ENCODE data around the gene ATP6V1B1.

ATP6V1B1 gene

DNA sequence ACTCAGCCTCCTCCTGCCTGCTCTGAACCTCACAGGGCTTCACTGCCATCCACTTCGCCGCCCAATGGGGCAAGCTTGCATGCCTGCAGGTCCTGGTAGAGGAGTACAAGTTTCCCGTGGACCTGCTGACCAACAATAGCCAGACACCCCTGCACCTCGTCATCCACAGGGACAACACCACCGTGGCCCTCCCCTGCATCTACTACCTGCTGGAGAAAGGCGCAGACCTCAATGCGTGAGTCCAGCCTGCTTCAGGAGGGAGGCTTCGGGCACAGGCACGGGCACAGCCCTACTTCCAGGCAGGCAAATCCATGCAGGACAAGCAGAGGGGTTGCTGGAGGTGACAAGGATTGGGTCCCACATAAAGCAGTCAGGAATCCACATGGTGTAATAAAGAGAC is 43.9 kb downstream of the ATP6V1B1 start:
- no peak for DNase-seq (ENCODE audit: low read depth in 2 of 2)
- TF ChIP-seq, protein P1, sequence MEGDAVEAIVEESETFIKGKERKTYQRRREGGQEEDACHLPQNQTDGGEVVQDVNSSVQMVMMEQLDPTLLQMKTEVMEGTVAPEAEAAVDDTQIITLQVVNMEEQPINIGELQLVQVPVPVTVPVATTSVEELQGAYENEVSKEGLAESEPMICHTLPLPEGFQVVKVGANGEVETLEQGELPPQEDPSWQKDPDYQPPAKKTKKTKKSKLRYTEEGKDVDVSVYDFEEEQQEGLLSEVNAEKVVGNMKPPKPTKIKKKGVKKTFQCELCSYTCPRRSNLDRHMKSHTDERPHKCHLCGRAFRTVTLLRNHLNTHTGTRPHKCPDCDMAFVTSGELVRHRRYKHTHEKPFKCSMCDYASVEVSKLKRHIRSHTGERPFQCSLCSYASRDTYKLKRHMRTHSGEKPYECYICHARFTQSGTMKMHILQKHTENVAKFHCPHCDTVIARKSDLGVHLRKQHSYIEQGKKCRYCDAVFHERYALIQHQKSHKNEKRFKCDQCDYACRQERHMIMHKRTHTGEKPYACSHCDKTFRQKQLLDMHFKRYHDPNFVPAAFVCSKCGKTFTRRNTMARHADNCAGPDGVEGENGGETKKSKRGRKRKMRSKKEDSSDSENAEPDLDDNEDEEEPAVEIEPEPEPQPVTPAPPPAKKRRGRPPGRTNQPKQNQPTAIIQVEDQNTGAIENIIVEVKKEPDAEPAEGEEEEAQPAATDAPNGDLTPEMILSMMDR (IDR thresholded peaks at IDR 0.05; ENCODE audit: low read depth, low read length): no peak
- no peak overlapping the region for H3K4me3 ChIP-seq (replicated peaks in 1 of 2; ENCODE audit: low read depth in 2 of 2, low read length in 2 of 2)

DNA sequence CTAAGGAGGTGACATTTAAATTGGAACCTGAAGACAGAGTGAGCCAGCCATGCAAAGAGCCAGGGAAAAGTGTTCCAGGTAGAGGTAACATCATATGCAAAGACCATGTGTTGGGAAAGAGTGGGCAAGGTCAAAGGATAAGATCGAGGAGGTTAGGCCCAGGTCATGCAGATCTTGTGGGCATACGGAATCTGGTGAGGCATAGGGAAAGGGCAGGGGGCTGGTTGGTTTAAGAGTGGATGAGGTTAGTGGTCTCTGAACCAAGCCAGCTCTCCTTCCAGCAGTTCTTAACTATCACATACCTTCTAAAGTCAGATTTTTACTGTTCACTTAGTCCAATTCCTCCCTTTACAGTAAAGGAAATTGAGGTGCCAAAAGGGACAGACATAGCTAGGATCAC is 45.7 kb downstream of the ATP6V1B1 start:
- no peak for DNase-seq (ENCODE audit: low read depth in 2 of 2)
- TF ChIP-seq, protein P1 (IDR thresholded peaks at IDR 0.05; ENCODE audit: low read depth, low read length): no peak
- H3K4me3 ChIP-seq (replicated peaks in 1 of 2; ENCODE audit: low read depth in 2 of 2, low read length in 2 of 2): no peak overlapping the region

DNA sequence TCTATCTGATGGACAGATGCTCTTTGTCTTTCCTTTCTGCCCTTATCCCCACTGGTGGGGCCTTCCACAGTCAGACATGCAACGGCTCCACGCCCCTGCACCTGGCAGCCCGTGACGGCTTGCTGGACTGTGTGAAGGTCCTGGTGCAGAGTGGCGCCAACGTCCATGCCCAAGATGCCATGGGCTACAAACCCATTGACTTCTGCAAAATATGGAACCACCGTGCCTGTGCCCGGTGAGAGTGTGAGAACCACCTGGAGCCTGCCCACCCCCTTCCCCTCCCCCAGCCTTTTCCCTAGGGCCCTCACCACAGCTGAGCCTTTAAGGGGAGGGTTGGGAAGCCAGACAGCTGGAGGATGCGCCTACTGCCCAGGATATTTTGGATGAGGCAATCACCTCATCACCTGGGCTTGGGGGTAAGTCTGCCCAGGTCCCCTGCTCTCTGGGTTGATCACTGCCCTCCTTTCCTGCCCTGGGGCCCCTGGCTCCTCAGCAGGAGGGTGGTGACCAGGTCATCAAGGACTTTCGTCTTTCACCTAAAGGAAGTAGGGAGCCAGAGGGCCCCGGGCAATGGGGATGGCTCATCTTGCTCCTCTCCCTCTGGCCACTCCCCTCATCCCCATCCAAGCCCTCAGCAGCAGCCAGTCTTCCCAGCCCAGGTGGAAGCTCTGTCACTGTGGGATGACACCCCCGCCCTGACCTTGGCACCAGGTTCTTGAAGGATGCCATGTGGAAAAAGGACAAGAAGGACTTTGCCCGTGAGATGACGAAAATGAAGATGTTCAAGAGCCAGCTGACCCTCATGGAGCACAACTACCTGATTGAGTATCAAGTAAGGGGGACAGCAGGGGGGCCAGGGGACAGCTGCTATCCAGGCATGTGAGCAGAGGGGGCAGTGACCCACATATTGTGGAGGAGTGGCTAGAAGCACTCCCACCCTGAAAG is 46.4 kb downstream of the ATP6V1B1 start:
- TF ChIP-seq, protein P1 (IDR thresholded peaks at IDR 0.05; ENCODE audit: low read depth, low read length): no peak
- no peak overlapping the region for H3K4me3 ChIP-seq (replicated peaks in 1 of 2; ENCODE audit: low read depth in 2 of 2, low read length in 2 of 2)
- no peak for DNase-seq (ENCODE audit: low read depth in 2 of 2)

DNA sequence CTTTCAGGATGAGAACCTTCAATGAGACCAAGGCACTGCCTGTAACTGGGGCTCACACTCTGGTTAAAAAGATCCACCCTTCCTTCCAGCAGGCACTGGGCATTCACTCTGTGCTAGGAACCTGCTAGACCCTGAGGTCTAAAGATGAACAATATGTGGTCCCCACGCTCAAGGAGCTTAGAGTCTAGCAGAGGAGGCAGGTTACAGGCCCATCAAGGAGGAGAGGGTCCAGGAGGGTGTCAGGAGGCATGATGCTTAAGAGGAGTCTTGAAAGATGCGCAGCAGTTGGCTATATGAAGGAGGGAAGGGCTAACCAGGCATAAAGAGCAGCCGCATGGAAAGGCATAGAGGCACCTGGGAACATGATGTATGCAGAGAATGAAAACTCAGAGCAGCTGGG is 47.3 kb downstream of the ATP6V1B1 start:
- DNase-seq (ENCODE audit: low read depth in 2 of 2): no peak
- TF ChIP-seq, protein P1 (IDR thresholded peaks at IDR 0.05; ENCODE audit: low read depth, low read length): no peak
- H3K4me3 ChIP-seq (replicated peaks in 1 of 2; ENCODE audit: low read depth in 2 of 2, low read length in 2 of 2): no peak overlapping the region

DNA sequence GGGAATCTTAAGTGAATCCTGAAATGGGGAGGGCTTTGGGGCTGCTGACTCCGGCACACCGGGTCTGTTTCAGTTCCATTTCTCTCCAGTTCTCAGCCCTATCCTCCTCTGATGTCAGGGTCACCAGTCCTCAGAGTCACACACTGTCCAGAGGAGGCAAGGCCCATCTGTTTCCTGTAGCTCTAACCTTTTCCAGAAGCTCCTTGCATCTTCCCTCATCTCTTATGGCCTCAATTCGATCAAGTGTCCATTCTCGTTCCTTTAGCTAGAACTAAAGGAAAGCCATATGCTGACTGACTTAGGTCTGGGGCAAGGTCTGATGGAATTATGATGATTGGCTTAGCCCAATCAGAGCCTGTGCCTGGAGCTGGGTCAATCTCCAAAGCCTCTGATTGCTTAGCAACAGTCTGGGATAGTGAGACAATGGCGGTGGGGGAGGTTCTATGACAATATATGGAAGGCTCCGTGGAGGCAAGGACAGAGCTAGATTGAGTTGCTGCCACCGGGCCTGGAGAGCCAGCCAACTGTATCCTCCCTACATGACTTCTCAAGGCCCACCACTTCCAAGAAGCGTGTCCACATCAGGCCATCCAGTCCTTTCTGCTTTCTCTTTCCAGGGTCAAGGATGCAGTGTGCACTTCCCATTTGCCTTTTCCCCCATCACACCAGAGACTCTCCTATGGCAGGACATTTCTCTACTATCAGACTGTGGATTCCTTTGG is 48.0 kb downstream of the ATP6V1B1 start:
- H3K4me3 ChIP-seq (replicated peaks in 1 of 2; ENCODE audit: low read depth in 2 of 2, low read length in 2 of 2): no peak overlapping the region
- no peak for DNase-seq (ENCODE audit: low read depth in 2 of 2)
- TF ChIP-seq, protein P1 (IDR thresholded peaks at IDR 0.05; ENCODE audit: low read depth, low read length): no peak

DNA sequence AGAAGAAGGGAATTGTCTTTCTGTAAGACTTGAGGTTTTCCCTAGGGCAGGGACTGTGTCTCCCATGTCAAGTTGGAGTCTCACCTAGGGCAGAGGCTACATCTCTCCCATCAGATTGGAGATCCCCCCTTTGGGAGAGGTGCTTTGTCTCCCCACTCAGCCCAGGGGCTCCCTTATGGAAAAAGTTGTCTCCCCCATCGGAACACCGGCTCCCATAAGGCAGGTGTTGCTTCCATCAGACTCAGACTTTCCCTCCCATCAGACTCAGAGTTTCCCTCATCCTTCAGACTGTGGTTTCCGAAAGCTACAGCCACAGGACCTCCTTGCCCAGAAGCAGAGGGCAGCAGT is 48.5 kb downstream of the ATP6V1B1 start:
- H3K4me3 ChIP-seq (replicated peaks in 1 of 2; ENCODE audit: low read depth in 2 of 2, low read length in 2 of 2): no peak overlapping the region
- DNase-seq (ENCODE audit: low read depth in 2 of 2): no peak
- TF ChIP-seq, protein P1 (IDR thresholded peaks at IDR 0.05; ENCODE audit: low read depth, low read length): no peak

Data from cardiac fibroblast (primary cell).